SK-N-SH treated with all-trans-retinoic acid at 6 μM for 48 hours (cell line): Measurements from ENCODE around the gene GTF3C2.
"Not testable (repeated sequence)": the region's sequence is repeated elsewhere in the genome, so short reads cannot be mapped to it uniquely, and the experiment has no call there.

Experiments used
- ESRRG ChIP-seq: fragments of 250-450 bp; sonication (Bioruptor Pico); IDR thresholded peaks from 2 replicates; pipeline ENCODE4 v1.6.1; 2021; ENCODE audit warnings: mild to moderate bottlenecking
- RARB ChIP-seq: fragments of 250-450 bp; sonication (Bioruptor Pico); IDR thresholded peaks from 2 replicates; pipeline ENCODE4 v1.8.0; 2021; ENCODE audit warnings: mild to moderate bottlenecking, moderate library complexity
- ZC3H10 ChIP-seq: fragments of 250-450 bp; sonication (Bioruptor Pico); IDR thresholded peaks from 2 replicates; pipeline ENCODE4 v1.5.1; 2021; ENCODE audit warnings: mild to moderate bottlenecking, moderate library complexity
- TF ChIP-seq, protein P1 (sequence below): fragments of 250-450 bp; sonication (Bioruptor Pico); IDR thresholded peaks from 2 replicates; pipeline ENCODE4 v1.8.0; 2020; ENCODE audit warnings: mild to moderate bottlenecking, moderate library complexity, borderline replicate concordance

- TF ChIP-seq, protein P1, sequence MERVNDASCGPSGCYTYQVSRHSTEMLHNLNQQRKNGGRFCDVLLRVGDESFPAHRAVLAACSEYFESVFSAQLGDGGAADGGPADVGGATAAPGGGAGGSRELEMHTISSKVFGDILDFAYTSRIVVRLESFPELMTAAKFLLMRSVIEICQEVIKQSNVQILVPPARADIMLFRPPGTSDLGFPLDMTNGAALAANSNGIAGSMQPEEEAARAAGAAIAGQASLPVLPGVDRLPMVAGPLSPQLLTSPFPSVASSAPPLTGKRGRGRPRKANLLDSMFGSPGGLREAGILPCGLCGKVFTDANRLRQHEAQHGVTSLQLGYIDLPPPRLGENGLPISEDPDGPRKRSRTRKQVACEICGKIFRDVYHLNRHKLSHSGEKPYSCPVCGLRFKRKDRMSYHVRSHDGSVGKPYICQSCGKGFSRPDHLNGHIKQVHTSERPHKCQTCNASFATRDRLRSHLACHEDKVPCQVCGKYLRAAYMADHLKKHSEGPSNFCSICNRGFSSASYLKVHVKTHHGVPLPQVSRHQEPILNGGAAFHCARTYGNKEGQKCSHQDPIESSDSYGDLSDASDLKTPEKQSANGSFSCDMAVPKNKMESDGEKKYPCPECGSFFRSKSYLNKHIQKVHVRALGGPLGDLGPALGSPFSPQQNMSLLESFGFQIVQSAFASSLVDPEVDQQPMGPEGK (CRISPR knock-in tag) = not testable (repeated sequence)
- TF ChIP-seq RARB (CRISPR knock-in tag); ZC3H10 (CRISPR knock-in tag); ESRRG: not testable (repeated sequence)
Measured at GRCh38 chr2:27300606-27301005, 56.0 kb downstream of the GTF3C2 start.
